Uterus (tissue), 2 donors: ENCODE measurements around the gene SRRM2.

Experiments used
- CTCF ChIP-seq, 4 experiments: fragments of 200-600 bp in 2 of 4; fragments of 450-650 bp in 2 of 4; sonication (generic) in 2 of 4; IDR thresholded peaks; one replicate each; pipeline ENCODE4 v1.5.1; 2016 to 2019; ENCODE audit warnings: antibody characterized with exemption in 4 of 4, mild to moderate bottlenecking in 2 of 4, moderate library complexity in 1 of 4
- POLR2A ChIP-seq, 2 donors: fragments of 450-650 bp; IDR thresholded peaks; one replicate each; pipeline ENCODE4 v1.6.1; 2016; ENCODE audit warnings: antibody characterized with exemption in 2 of 2, mild to moderate bottlenecking in 1 of 2, moderate library complexity in 1 of 2

GRCh38 chr16:2765462-2766404, 13.3 kb downstream of the SRRM2 start:
- no peak for TF ChIP-seq CTCF (IDR thresholded peaks at IDR 0.05)
- TF ChIP-seq POLR2A (IDR thresholded peaks at IDR 0.05), result no peak
